Stromal cell of bone marrow (primary cell): ENCODE data around the gene FBXO42.
"Not testable (repeated sequence)": the region's sequence is repeated elsewhere in the genome, so short reads cannot be mapped to it uniquely, and the experiment has no call there.

Experiments used
- DNase-seq: peaks from one replicate; pipeline ENCODE4 v3.0.0-alpha.2; 2012; ENCODE audit warnings: low read depth

The FBXO42 gene

GRCh38 chr1:16221499-16221898 lies 130.8 kb downstream of the FBXO42 start:
- DNase-seq = no peak

- DNase-seq = no peak
These were observed 132.2 kb downstream of the FBXO42 start for GRCh38 chr1:16219968-16220500.

DNA sequence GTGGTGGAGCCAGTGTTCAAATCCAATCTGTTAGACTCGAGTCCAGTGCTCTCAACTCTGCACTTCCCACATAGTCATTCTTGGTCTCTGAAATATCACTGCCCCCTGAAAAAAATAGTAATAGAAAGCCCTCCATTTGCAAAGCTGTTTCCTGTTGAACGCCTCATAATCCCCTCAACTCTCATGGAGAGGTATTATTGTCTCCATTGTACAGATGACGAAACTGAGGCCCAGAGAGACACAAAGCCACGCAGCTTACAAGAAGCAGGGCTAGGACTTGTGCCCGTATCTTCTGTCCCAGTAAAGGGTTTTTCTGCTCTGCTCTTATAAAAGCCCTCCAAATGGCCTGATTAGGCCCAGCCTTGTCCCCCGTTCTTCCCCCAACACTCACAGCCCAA lies 133.6 kb downstream of the FBXO42 start:
- DNase-seq = no peak

DNA sequence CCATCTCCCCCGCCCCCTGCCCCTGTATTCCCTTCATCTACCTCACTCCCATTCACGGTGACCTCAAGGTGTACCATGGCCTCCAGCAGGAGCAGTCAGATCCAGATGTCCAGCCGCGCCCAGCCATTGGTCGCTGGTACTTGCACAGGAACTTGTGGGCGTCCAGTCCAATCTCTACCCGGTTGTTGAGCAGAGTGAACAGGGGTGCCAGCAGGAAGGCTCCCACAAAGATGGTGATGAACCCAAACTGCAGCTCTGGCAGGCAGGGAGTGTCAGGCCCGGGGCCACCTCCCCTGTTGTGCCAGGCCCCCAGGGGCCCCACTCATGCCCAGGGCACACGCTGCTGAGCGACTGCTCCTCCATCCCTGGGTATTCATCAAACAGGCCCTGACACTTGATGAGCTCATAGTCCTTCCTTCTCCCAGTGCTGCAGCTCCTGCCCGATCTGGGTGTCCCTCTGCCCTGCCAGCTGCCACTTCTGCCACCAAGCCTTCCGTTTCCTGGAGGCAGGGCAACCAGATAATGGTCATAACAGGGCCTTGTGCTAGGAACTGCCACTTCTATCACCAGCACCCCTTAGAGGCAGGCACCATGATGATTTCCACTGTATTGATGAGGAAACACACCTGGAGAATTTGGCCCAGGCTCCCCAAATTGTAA lies 134.1 kb downstream of the FBXO42 start:
- DNase-seq = no peak

GRCh38 chr1:16217061-16217785 lies 135.1 kb downstream of the FBXO42 start:
- peak; percentile 93 for DNase-seq

- DNase-seq = peak; percentile 48
These were observed 136.2 kb downstream of the FBXO42 start for GRCh38 chr1:16215882-16216753.

DNA sequence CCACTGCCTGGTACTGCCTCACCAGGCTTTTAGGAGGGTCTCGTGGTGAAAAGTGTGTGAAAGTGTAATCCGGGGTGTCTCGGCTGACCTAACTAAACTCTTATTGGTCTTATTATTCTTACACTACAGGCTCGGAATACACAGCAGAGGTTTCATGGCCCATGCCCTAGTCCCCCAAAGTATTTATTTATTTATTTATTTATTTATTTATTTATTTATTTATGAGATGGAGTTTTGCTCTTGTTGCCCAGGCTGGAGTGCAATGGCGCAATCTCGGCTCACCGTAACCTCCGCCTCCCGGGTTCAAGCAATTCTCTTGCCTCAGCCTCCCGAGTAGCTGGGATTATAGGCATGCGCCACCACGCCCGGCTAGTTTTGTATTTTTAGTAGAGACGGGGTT lies 137.0 kb downstream of the FBXO42 start:
- DNase-seq = not testable (repeated sequence)

- DNase-seq = not testable (repeated sequence)
These were observed 138.7 kb downstream of the FBXO42 start for GRCh38 chr1:16213544-16213943.

GRCh38 chr1:16213013-16213412 lies 139.3 kb downstream of the FBXO42 start:
- no peak for DNase-seq

DNA sequence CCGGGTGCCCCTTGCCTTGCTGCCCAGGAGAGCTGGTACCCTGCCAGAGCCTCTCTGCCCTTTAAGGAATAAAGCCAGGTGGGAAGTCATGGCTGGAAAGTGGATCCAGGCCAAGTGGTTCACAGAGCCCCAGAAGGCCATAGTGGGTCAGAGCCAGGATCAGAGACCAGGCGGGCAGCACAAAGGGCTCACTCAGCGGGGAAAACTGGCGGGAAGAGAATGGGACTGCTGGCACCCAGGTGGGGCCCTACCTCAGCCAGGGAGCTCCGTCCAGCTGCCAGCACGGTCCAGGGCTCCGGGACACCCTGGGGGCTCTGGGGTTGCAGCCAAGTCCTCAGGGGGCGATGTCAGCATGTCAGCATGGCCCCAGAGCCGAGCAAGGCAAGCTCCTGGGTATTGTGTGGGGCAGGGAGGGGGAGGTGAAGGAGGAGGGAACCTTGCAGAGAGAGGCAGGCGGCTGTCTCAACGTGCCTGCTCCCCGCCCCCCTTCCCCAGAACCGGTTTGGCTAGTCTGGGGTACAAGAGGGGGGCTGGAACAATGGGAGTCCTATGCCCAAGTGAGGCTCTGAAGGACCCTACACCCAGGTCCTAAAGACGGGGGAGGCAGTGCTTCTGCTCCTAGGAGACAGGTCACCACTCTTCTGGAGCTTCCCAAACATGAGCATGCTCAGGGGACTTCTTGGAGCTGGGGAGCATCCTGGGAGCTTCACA lies 139.9 kb downstream of the FBXO42 start, which contains the start of gene ARHGEF19:
Gene ARHGEF19, minus strand, starts transcription at position 402 of the 711 bp plus-strand sequence. CDS start 3,598 bp downstream, outside the sequence.
- no peak for DNase-seq

GRCh38 chr1:16211824-16212223 lies 140.5 kb downstream of the FBXO42 start:
- no peak for DNase-seq

GRCh38 chr1:16210581-16210980 lies 141.7 kb downstream of the FBXO42 start:
- DNase-seq = no peak

DNA sequence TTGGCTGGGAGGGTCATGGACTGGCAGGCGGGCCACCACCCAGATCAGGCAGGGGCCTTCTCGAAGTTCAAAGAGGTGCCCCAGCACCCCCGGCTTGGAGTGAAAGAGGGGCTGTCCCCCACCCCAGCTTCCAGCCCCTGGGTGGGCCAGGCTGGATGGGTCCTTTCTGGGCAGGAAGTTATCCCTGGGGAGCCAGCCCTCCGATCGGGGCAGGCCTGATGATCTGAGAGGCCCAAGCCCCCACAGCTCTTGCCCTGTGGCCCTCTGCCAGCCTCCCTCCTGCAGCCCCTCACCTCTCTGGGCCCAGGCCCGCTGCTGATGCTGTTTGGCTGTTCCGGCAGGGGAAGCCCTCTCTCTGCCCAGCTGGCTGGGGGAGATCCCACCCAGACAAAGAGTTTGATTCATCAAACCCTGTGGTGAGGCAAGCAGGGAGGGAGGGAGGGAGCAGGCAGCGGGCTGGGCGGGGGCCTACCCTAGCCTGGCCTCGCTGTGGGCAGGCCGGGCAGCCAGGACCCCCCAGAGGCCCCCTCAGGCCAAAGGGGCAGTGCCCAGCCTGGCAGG lies 142.4 kb downstream of the FBXO42 start:
- no peak for DNase-seq

GRCh38 chr1:16209132-16209846 lies 143.0 kb downstream of the FBXO42 start:
- no peak for DNase-seq

- no peak for DNase-seq
These were observed 143.9 kb downstream of the FBXO42 start for GRCh38 chr1:16208270-16208987.

DNA sequence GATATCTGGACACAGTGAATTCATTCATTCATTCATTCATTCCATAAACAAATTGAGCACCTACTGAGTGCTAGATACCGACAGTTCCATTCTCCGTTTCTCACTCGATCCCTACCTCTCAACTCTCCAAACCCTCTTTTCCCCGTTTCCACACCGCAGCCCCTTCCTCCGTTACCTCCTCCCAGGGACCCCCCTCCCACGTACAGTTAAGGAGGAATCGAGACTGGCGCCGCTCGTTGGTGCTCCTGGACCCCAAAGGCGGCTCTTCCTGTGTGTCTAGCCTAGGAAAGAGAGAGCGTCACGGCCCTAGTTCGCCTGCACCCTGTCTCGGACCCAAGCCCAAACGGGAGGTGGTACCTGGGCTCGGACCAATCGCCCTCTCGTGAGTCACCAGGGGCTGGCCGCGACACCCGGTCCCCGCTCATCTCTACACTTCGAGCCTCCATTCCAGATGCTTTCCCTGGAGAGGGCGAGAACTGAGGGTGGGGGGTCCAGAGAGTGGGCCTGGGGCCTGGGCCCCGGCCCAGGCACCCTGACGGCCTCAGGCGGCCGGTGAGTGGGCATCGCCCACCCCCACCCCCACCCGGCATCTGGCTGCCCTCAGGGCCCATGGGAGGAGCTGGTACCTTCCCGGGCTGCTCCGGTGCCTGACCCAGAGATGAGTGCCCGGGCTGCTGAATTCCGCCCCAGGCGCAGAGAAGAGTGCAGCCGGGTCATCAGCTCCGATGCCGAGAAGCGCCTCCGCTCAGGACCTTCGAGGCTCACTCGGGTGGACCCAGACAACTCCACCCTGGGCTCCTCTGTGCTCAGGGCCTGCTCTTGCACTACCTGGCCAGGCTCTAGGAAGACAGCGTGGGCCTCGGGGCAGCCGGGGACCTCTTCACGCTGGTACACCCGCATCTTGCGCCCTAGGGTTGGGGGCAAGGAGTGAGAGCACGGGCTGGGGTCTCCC lies 144.7 kb downstream of the FBXO42 start:
- no peak for DNase-seq

GRCh38 chr1:16206547-16207317 lies 145.5 kb downstream of the FBXO42 start:
- DNase-seq = peak; percentile 96
